HG02840 (cell line): ENCODE measurements around the gene SOS2.

Experiments
- ATAC-seq: cut with Tn5 transposase; IDR thresholded peaks from one replicate; pipeline ENCODE4 v1.9.1; 2021; ENCODE audit warnings: mild to moderate bottlenecking, moderate library complexity, moderate number of reproducible peaks; ENCODE audit not compliant: unreplicated experiment, low FRiP score

The SOS2 gene

GRCh38 chr14:50121486-50121885 is 109.9 kb downstream of the SOS2 start:
- no peak for ATAC-seq

DNA sequence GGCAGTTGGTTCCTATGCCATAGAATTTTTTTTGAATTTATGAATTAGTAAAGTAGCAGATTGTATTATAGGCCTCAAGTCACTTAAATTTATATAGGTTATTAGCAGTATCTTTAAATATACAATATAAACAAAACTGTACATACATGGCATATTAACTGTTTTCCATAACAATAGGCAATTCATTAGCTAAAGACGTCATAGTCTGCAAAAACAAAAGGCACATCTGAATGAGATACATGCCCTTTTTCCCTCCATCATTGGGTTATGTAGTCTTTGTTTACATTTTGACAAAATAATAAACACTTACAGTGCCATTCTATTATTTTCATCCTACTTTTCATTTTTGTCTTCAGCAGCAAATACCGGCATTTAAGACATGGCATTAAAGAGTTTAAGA is 113.9 kb downstream of the SOS2 start:
- ATAC-seq, result no peak

GRCh38 chr14:50116966-50117365 is 114.4 kb downstream of the SOS2 start:
- no peak for ATAC-seq

DNA sequence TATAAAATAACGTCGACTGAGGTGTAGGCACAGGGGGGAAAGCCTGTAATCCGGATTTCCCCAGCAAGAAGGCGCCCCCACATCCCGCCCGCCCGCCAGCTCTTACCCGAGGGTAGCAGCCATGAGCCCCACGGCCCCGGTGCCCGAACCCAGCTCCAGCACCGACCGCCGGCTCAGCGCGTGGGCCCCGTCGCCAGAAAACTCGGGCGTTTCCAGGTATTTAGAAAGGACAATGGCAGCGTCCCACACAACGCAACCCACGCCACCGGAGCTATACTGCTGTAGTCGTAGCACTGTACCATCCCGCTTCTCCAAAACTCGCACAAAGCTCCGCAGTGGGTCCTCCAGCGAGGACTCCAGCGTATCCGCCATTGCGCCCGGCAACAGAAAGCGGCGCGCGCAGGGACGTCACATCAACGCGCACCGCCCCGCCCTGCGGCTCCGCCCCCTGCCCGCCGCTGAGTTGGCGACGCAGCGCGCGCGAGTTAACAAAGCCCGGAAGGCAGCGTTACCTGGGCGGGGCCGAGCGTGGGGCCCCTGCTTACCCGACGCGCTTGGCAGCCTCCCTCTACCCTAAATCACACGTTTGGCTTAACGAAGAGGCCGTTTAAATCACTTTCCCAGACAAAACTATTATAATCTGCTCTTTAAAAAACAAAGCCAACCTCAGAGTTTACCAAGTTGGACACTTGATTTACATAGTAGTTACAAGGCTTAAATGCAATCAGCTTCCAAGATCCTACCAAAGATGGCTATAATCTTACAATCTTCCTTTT is 115.0 kb downstream of the SOS2 start, which contains the start of gene VCPKMT:
TSS of gene VCPKMT (minus strand) at position 392 of the 776 bp plus-strand sequence. CDS start at position 372, 20 bp downstream.
- ATAC-seq, result peak; percentile 97

DNA sequence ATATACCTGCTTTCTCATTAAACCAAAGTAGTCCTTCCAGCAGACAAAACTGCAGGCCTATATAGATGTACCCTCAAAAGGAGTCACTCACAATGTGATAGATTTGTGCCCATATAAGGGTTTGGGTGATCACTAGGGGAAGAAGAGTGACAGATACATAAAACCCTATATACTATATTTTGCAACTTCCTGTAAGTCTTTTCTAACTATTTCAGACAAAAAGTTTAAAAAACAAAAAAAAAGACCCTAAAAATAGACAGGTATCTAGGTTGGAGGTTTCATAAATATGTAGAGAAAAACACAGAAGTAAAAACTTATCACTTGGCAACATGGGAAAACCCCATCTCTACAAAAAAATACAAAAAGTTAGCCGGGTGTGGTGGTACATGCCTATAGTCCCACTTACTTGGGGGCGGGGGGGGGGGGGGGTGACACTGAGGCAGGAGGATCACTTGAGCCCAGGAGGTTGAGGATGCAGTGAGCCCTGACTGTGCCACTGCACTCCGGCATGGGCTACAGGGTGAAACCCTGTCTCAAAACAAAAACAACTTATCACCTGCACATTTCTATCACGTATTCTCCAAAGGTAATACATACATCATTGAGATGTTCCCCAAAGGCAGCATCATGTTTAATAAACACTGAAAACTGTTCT is 117.9 kb downstream of the SOS2 start:
- ATAC-seq, result no peak

GRCh38 chr14:50110323-50111037 is 120.9 kb downstream of the SOS2 start:
- no peak for ATAC-seq

DNA sequence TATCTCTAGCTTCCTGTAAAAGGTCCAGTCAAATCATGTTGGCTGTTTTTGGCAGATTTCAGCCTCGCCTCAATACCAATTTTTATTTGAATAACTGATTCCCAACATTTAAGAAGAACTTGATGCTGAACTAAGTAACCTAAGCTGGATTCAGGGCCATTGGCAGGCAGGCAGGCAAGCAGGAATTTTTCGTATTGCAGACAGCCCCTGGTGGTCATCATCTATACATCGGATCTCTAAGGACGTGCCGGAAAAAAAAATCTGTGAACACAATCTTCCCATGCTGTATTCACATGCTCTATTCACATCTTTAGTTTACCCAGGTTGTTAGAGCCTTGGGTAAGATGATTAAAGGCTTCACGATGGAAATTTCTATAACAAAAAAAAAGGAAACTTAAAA is 122.0 kb downstream of the SOS2 start:
- no peak for ATAC-seq

- ATAC-seq, result no peak
Measured at GRCh38 chr14:50107850-50108249, 123.5 kb downstream of the SOS2 start.

- no peak for ATAC-seq
Measured at GRCh38 chr14:50106178-50106577, 125.2 kb downstream of the SOS2 start.

- no peak for ATAC-seq
Measured at GRCh38 chr14:50103558-50103957, 127.8 kb downstream of the SOS2 start.

- no peak for ATAC-seq
Measured at GRCh38 chr14:50101417-50101816, 130.0 kb downstream of the SOS2 start.

- no peak for ATAC-seq
Measured at GRCh38 chr14:50100805-50101204, 130.6 kb downstream of the SOS2 start.

DNA sequence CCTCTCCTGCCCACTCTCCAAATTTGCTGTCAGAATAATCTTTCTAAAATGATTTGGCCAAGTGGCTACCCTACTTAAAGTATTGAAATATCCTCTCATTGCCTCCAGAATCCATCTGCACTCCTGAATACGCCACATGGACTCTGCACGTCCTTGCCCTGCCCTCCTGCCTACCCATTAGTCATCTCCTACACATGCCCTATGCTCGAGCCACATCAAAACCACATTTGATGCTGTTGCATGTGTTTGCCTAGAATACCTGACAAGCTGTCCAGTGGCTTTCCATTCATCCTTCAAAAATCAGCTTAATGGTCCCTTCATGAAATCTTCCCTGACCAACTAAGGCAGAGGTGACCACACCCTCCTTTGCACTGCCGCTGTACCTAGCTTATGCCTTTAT is 132.0 kb downstream of the SOS2 start:
- ATAC-seq, result no peak

DNA sequence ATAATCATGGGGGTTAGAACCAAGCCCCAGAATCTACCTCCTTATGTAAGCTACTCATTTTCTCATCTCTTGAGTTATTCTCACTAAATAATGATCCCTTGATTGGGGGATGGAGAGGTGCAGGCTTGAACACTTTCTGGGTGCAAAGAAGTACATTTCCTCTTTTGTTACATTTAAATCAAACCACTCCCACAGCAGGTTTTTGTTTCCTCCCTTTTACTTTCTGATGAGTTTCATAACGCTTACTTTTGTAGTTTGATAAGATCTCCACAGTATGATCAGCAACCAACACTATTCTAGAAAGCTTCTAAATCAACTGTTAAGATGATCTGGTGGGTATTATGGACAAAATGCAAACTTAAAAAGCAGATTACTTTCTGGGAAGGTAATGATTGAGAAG is 135.5 kb downstream of the SOS2 start:
- ATAC-seq, result no peak

- ATAC-seq, result no peak
Measured at GRCh38 chr14:50094056-50094755, 137.2 kb downstream of the SOS2 start.

DNA sequence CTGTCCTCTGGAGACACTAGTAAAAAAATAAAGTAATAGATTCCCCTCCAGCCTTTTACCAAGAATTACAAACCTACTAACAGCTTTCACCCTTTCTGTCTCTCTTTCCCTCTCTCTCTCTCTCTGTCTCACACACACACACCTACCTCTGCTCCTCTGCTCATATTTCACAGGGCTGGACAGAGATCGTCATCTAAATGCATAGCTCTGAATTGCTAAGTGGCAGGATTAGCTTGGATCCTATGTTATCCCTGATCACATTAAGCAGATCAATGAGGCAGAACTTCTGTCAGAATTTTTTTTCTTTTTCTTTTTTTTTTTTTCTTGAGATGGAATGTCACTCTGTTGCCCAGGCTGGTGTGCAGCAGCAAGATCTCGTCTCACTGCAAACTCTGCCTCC is 137.9 kb downstream of the SOS2 start:
- no peak for ATAC-seq

DNA sequence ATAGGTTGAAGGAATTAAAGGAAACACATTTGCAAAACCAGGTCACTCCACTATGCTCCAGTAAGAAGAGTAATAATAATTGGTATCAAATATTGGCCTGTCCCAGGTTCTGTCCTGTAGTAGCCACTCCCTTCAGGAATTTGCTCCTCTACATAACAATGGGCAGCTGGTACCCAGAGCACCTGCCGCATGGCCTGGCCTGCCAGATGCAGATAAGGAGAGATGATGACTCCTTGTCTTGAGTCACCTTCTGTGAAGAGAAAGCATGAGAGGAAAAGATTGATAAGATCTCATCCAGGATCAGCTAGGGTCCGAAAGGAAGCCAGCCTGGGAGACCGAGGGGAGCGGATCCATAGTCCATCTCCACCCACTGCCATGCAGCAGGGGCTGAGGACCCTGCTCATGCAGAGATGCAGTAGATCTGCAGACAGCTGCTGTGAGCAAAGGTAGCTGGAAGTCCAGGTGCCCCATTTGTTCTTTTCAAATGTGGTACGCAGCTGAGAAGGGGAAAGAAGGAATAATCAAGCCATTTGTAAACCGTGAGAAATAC is 139.3 kb downstream of the SOS2 start:
- no peak for ATAC-seq

DNA sequence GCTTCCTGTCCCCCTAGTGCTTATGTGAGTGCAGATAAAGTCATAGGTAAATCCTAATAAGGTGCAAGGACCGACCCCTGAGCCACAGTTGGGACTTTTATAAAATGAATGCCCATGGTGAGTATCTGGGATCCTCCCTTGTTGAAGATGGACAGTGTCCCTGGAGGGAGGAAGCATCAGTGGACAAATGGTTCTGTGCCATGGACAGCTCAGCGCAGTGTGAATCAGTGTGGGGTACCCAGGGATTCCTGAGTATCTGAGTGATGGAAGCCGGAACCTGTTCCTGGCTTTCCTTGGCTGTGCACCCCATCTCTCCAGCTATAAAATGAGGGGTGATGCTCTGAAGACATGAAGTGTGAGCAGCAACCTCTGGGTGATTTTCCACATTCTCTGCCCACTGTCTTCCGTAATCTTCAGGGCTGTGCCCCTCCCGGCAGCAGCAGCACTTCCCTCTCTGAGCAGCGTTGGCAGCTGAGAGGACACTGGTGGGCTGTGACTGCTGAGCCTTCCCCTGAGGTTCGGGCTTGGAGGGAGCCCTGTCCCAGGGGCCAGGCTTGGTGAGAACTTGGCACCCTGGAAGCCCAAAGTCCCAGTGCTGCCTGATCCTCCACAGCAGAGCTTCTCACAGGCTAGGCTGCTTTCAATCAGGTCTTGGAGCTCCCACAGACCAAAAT is 140.0 kb downstream of the SOS2 start:
- no peak for ATAC-seq

GRCh38 chr14:50089208-50089607 is 142.2 kb downstream of the SOS2 start:
- no peak for ATAC-seq

DNA sequence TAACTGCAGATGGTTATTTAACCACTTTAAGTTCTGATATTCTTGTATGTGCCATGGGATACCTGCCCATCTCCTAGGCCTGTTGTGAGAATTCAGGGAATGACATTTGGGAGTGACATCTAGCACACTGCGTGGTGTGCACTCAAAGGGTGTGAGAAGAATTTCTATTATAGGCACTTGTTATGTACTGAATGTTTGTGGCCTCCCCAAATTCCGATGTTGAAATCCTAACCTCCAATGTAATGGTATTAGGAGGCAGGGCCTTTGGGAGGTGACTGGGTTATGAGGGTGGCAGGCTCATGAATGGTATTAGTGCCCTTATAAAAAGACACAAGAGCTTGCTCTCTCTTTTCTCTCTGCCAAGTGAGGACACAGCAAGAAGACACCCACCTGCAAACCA is 142.6 kb downstream of the SOS2 start:
- no peak for ATAC-seq
